Measurements from ENCODE around the gene SECISBP2L.

SECISBP2L gene

DNA sequence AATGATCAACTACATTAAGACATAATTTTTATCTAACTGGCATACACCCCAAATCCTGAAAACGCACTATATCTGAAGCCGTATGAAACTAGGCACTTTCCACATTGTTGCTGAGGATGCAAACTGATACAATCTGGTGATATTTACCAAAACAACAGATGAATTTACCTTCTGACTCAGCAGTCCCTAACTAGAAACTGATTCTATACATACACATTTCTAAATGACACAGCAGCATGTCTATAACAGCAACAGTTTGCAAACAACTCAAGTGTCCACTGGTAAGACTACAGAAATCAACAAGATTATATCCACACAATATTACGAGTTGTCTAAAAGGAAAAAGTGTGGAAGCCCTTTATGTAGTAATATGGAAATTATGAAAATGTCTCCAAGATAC is 22.9 kb downstream of the SECISBP2L start:
- peak; percentile 16 for DNase-seq (ENCODE audit: low spot score)
- TF ChIP-seq, protein P1, sequence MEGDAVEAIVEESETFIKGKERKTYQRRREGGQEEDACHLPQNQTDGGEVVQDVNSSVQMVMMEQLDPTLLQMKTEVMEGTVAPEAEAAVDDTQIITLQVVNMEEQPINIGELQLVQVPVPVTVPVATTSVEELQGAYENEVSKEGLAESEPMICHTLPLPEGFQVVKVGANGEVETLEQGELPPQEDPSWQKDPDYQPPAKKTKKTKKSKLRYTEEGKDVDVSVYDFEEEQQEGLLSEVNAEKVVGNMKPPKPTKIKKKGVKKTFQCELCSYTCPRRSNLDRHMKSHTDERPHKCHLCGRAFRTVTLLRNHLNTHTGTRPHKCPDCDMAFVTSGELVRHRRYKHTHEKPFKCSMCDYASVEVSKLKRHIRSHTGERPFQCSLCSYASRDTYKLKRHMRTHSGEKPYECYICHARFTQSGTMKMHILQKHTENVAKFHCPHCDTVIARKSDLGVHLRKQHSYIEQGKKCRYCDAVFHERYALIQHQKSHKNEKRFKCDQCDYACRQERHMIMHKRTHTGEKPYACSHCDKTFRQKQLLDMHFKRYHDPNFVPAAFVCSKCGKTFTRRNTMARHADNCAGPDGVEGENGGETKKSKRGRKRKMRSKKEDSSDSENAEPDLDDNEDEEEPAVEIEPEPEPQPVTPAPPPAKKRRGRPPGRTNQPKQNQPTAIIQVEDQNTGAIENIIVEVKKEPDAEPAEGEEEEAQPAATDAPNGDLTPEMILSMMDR (IDR thresholded peaks at IDR 0.05; ENCODE audit: extremely low read depth, insufficient read depth, missing control alignments): no peak
- in situ Hi-C loops (cut with MboI; ENCODE audit: low pct_unique_long_range_greater_than_20kb, low sequenced_read_pairs, unreplicated experiment): no loop called here

GRCh38 chr15:49015896-49016295 is 30.4 kb downstream of the SECISBP2L start:
- TF ChIP-seq, protein P1 (IDR thresholded peaks at IDR 0.05; ENCODE audit: extremely low read depth, insufficient read depth, missing control alignments): no peak
- in situ Hi-C loops (cut with MboI; ENCODE audit: low pct_unique_long_range_greater_than_20kb, low sequenced_read_pairs, unreplicated experiment): no loop called here
- DNase-seq (ENCODE audit: low spot score): no peak

GRCh38 chr15:48999314-48999713 is 46.9 kb downstream of the SECISBP2L start:
- in situ Hi-C loops (cut with MboI; ENCODE audit: low pct_unique_long_range_greater_than_20kb, low sequenced_read_pairs, unreplicated experiment): no loop called here
- no peak for DNase-seq (ENCODE audit: low spot score)
- TF ChIP-seq, protein P1 (IDR thresholded peaks at IDR 0.05; ENCODE audit: extremely low read depth, insufficient read depth, missing control alignments): no peak

GRCh38 chr15:48996276-48996675 is 50.0 kb downstream of the SECISBP2L start:
- in situ Hi-C loops (cut with MboI; ENCODE audit: low pct_unique_long_range_greater_than_20kb, low sequenced_read_pairs, unreplicated experiment): no loop called here
- TF ChIP-seq, protein P1 (IDR thresholded peaks at IDR 0.05; ENCODE audit: extremely low read depth, insufficient read depth, missing control alignments): no peak
- no peak for DNase-seq (ENCODE audit: low spot score)

- no peak for DNase-seq (ENCODE audit: low spot score)
- in situ Hi-C loops (cut with MboI; ENCODE audit: low pct_unique_long_range_greater_than_20kb, low sequenced_read_pairs, unreplicated experiment): no loop called here
- TF ChIP-seq, protein P1 (IDR thresholded peaks at IDR 0.05; ENCODE audit: extremely low read depth, insufficient read depth, missing control alignments): no peak
Observed at GRCh38 chr15:48993380-48993779, 52.9 kb downstream of the SECISBP2L start.

GRCh38 chr15:48992545-48992944 is 53.7 kb downstream of the SECISBP2L start:
- TF ChIP-seq, protein P1 (IDR thresholded peaks at IDR 0.05; ENCODE audit: extremely low read depth, insufficient read depth, missing control alignments): no peak
- no peak for DNase-seq (ENCODE audit: low spot score)
- in situ Hi-C loops (cut with MboI; ENCODE audit: low pct_unique_long_range_greater_than_20kb, low sequenced_read_pairs, unreplicated experiment): no loop called here

- in situ Hi-C loops (cut with MboI; ENCODE audit: low pct_unique_long_range_greater_than_20kb, low sequenced_read_pairs, unreplicated experiment): no loop called here
- TF ChIP-seq, protein P1 (IDR thresholded peaks at IDR 0.05; ENCODE audit: extremely low read depth, insufficient read depth, missing control alignments): no peak
- no peak for DNase-seq (ENCODE audit: low spot score)
Observed at GRCh38 chr15:48992096-48992495, 54.1 kb downstream of the SECISBP2L start.
